BE2C (cell line): ENCODE results near the gene HOXB7.

Experiments used
- DNase-seq: peaks from one replicate; pipeline ENCODE4 v3.0.0-alpha.2; 2020
- H3K27me3 ChIP-seq: fragments of 250-450 bp; sonication (Bioruptor Pico); 2 replicates; pipeline ENCODE4 v1.5.1; 2020; ENCODE audit warnings: mild to moderate bottlenecking
- H3K36me3 ChIP-seq: fragments of 250-450 bp; sonication (Bioruptor Pico); 2 replicates; pipeline ENCODE4 v1.5.1; 2020; ENCODE audit warnings: mild to moderate bottlenecking
- H3K4me1 ChIP-seq: fragments of 250-450 bp; sonication (Bioruptor Pico); 2 replicates; pipeline ENCODE4 v1.5.1; 2020
- H3K4me3 ChIP-seq: 2 replicates; pipeline ENCODE4 v1.5.1; 2011; ENCODE audit warnings: low read depth, low read length
- H3K9me3 ChIP-seq: fragments of 250-450 bp; sonication (Bioruptor Pico); 2 replicates; pipeline ENCODE4 v1.5.1; 2020
- TF ChIP-seq, protein P1 (sequence below): IDR thresholded peaks from 2 replicates; pipeline ENCODE4 v1.5.1; 2012; ENCODE audit warnings: mild to moderate bottlenecking, low read depth, low read length

The HOXB7 gene

DNA sequence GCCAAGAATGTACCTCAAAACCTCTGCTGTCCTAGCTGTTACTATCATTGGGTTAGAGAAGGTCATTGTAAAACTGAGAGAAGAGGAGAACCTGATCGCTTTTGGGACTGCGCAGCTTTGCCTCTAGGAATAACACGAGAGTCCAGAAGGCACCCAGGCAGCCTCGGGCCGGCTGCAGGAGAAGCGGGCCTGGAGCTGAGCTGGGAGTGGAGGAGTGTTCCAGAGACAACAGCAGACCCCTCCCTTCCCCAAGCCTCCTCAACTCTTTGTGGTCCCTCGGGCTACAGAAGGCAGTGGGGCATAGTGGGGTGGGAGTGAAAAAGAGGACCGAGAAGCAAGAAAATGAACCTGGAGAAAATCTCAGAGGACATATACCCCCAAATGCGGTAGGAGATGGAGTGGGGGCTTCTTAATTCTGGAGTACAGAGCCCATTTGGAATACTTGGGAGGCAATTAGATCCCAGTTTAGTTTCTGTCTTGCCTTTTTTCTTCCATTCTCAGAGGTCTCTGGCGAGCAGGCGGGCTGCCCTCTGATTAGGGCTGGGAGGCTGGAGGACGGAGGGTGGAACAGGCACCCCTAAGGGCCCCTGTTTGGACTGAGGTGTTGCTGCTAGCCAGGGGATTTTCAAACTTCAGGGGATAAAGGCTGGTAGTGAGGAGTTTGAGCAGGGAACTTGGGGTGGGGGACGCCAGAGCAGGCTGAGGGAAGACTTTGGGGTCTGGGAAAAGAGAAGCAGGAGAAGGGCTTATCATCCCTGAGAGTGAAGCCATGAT is 52.6 kb downstream of the HOXB7 start:
- H3K4me3 ChIP-seq: no peak overlapping the region
- peaks cover 98% of the 10 kb centered on the region for H3K27me3 ChIP-seq
- DNase-seq: no peak
- no peaks in the 10 kb centered on the region for H3K4me1 ChIP-seq
- no peaks in the 10 kb centered on the region for H3K36me3 ChIP-seq
- TF ChIP-seq, protein P1, sequence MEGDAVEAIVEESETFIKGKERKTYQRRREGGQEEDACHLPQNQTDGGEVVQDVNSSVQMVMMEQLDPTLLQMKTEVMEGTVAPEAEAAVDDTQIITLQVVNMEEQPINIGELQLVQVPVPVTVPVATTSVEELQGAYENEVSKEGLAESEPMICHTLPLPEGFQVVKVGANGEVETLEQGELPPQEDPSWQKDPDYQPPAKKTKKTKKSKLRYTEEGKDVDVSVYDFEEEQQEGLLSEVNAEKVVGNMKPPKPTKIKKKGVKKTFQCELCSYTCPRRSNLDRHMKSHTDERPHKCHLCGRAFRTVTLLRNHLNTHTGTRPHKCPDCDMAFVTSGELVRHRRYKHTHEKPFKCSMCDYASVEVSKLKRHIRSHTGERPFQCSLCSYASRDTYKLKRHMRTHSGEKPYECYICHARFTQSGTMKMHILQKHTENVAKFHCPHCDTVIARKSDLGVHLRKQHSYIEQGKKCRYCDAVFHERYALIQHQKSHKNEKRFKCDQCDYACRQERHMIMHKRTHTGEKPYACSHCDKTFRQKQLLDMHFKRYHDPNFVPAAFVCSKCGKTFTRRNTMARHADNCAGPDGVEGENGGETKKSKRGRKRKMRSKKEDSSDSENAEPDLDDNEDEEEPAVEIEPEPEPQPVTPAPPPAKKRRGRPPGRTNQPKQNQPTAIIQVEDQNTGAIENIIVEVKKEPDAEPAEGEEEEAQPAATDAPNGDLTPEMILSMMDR: no peak
- H3K9me3 ChIP-seq: no peaks in the 10 kb centered on the region
